HG03520 (cell line): ENCODE data around the gene MATN1.

ENCODE experiments used
- ATAC-seq: cut with Tn5 transposase; IDR thresholded peaks from one replicate; pipeline ENCODE4 v1.9.1; 2021; ENCODE audit warnings: mild to moderate bottlenecking, moderate library complexity; ENCODE audit not compliant: unreplicated experiment

MATN1 gene

GRCh38 chr1:30758121-30758688, 34.8 kb upstream of the MATN1 start:
- ATAC-seq: no peak

GRCh38 chr1:30757352-30758120, 34.2 kb upstream of the MATN1 start, which contains the start of gene LAPTM5:
Gene LAPTM5, minus strand, starts transcription at chr1:30757774. Its CDS starts 29 bp downstream, at chr1:30757745.
- no peak for ATAC-seq

GRCh38 chr1:30756545-30757351, 33.4 kb upstream of the MATN1 start:
- no peak for ATAC-seq

- no peak for ATAC-seq
Observed at GRCh38 chr1:30756206-30756544, 32.8 kb upstream of the MATN1 start.

- ATAC-seq: no peak
Observed at GRCh38 chr1:30755746-30756145, 32.4 kb upstream of the MATN1 start.

- ATAC-seq: no peak
Observed at GRCh38 chr1:30755334-30755733, 31.9 kb upstream of the MATN1 start.

- peak; percentile 29 for ATAC-seq
Observed at GRCh38 chr1:30754684-30755171, 31.3 kb upstream of the MATN1 start.

- ATAC-seq: no peak
Observed at GRCh38 chr1:30753660-30754123, 30.3 kb upstream of the MATN1 start.

GRCh38 chr1:30753118-30753517, 29.7 kb upstream of the MATN1 start:
- no peak for ATAC-seq

GRCh38 chr1:30752651-30752908, 29.2 kb upstream of the MATN1 start:
- no peak for ATAC-seq

GRCh38 chr1:30751830-30752650, 28.7 kb upstream of the MATN1 start:
- no peak for ATAC-seq

- ATAC-seq: no peak
Observed at GRCh38 chr1:30750731-30751291, 27.4 kb upstream of the MATN1 start.

- no peak for ATAC-seq
Observed at GRCh38 chr1:30749691-30750583, 26.6 kb upstream of the MATN1 start.

- no peak for ATAC-seq
Observed at GRCh38 chr1:30748699-30749401, 25.5 kb upstream of the MATN1 start.

GRCh38 chr1:30748098-30748698, 24.8 kb upstream of the MATN1 start:
- no peak for ATAC-seq

GRCh38 chr1:30747033-30748008, 23.9 kb upstream of the MATN1 start:
- no peak for ATAC-seq

- ATAC-seq: no peak
Observed at GRCh38 chr1:30746212-30747032, 23.0 kb upstream of the MATN1 start.
